H1 (cell line): ENCODE data around the gene SEMA3B. TPM values are rescaled to one million over a fixed set of nuclear protein-coding genes. Genes with fewer than 3 reads are reported as not detected.

Experiments
- CHD2 ChIP-seq: IDR thresholded peaks from 2 replicates; pipeline ENCODE4 v1.6.1; 2012; ENCODE audit warnings: low read length, improper control_type of control experiment
- polyA plus RNA-seq, 7 experiments: library from polyadenylated mRNA; depleted of rRNA in 3 of 7; stranded (reverse) in 5 of 7; unstranded in 2 of 7; fragments of >200 nt in 5 of 7; fragments of 200-250 nt in 2 of 7; gene quantifications; 1 replicate in 5 of 7; 2 replicates in 1 of 7; 4 replicates in 1 of 7; pipeline versions ENCODE4 v1.2.1 to v1.2.3, GENCODE V29; 2011 to 2013; ENCODE audit warnings: missing spikeins in 2 of 7, mixed read lengths in 2 of 7
- total RNA-seq: library from RNA; stranded (reverse); fragmentation: NEBNext Ultra II Directional; extraction: Animal tissue kit (Norgen Biotek cat#: 25700); gene quantifications from 2 replicates; pipeline ENCODE4 v1.2.1, GENCODE V29; 2021

Gene SEMA3B
- total and polyA plus RNA-seq, 2 of the 8 experiments (the other 6 are each of a cell fraction or from before 2014, with no cell fraction given), result 3.0 to 4.7 TPM

DNA sequence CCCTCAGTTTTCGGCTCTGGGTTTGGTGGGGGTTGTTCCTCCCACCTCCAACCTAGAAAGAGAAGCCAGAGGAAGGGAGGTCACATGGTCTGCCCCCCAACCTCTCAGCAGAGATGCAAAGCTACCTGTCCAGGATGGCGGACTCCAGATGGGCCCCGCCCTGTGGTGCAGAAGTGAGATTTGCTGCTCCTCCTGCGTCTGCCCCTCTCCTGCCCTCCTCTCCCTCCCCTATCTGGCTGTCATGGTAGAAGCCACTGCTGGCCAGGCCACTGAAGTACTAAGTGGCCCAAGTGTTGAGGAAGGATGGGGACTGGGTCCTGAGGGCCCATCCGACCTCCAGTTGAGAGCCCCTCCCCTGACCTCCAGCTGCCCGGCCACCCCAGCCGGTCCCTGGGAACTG lies 2.1 kb upstream of the SEMA3B start (continued):
- no peak for TF ChIP-seq CHD2
